Dendritic cell treated with granulocyte-macrophage colony-stimulating factor and Interleukin-4, amounts not matched to agents 40 ng/mL and 50 ng/mL, for 4 days (primary cell): ENCODE results near the gene CRLF2.
"Not testable (repeated sequence)": the region's sequence is repeated elsewhere in the genome, so short reads cannot be mapped to it uniquely, and the experiment has no call there.

ENCODE experiments used
- H3K27ac Mint-ChIP-seq: one replicate; pipeline ENCODE4 v1.8.0; 2022; ENCODE audit warnings: mild to moderate bottlenecking, mixed read lengths
- H3K27me3 Mint-ChIP-seq: one replicate; pipeline ENCODE4 v1.8.0; 2022; ENCODE audit warnings: mild to moderate bottlenecking, mixed read lengths
- H3K36me3 Mint-ChIP-seq: one replicate; pipeline ENCODE4 v1.8.0; 2022; ENCODE audit warnings: low read depth, mixed read lengths
- H3K4me1 Mint-ChIP-seq: one replicate; pipeline ENCODE4 v1.8.0; 2022; ENCODE audit warnings: low read depth, mixed read lengths
- H3K4me3 Mint-ChIP-seq: one replicate; pipeline ENCODE4 v1.8.0; 2022; ENCODE audit warnings: mild to moderate bottlenecking, moderate library complexity, mixed read lengths
- H3K9me3 Mint-ChIP-seq: one replicate; pipeline ENCODE4 v1.8.0; 2022; ENCODE audit warnings: mixed read lengths
- intact Hi-C: fragments of 100-400 bp; cut with micrococcal nuclease; formaldehyde crosslinking; loops from one replicate; pipeline ENCODE4 v1.15.0; 2022

CRLF2 gene

DNA sequence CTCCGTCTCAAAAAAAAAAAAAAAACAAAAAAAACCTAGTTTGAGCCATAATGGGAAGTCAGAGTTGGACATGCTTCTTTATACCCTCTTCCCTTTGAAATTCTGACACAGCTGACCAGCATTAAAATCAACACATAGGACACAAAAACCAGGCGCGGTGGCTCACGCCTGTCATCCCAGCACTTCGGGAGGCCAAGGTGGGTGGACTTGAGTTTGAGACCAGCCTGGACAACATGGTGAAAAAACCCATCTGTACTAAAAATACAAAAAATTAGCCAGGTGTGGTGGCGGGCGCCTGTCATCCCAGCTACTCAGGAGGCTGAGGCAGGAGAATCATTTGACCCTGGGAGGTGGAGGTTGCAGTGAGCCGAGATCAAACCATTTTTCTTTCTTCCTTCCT lies 20.3 kb downstream of the CRLF2 start:
- H3K4me1 Mint-ChIP-seq, H3K27me3 Mint-ChIP-seq, H3K4me3 Mint-ChIP-seq, H3K36me3 Mint-ChIP-seq, H3K9me3 Mint-ChIP-seq, H3K27ac Mint-ChIP-seq, intact Hi-C loops: not testable (repeated sequence)

DNA sequence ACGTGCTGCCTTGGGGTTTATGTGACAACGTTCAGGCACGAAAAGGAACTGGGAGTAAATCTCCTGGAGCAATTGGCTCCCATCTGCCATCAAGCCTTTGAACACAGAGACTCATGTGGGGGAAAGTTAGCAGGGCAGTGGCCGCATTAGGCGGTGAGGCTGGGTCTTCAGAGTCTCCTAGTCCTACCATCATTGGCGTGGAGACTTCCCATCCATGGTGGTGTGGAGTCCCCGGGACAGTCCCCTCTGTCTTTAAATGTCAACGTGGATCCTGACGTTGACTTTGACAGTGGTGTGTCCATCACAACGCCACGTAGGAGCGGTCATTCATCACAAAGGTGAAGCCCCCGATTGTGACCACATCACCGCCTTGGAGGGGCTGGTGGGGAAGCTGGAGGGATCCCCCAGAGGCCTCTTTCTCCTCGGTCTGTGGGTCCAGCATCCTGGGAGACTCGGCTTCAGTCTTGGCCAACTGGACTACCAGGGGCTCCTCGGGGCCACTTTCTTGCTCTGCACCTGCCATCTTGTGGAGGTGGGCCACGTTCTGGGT lies 21.8 kb downstream of the CRLF2 start:
- no peaks in the 10 kb centered on the region for H3K27me3 Mint-ChIP-seq
- no peak overlapping the region for H3K4me3 Mint-ChIP-seq
- intact Hi-C loops = no loop called here
- H3K4me1 Mint-ChIP-seq = no peaks in the 10 kb centered on the region
- no peak overlapping the region for H3K27ac Mint-ChIP-seq
- H3K36me3 Mint-ChIP-seq = no peaks in the 10 kb centered on the region
- no peaks in the 10 kb centered on the region for H3K9me3 Mint-ChIP-seq

DNA sequence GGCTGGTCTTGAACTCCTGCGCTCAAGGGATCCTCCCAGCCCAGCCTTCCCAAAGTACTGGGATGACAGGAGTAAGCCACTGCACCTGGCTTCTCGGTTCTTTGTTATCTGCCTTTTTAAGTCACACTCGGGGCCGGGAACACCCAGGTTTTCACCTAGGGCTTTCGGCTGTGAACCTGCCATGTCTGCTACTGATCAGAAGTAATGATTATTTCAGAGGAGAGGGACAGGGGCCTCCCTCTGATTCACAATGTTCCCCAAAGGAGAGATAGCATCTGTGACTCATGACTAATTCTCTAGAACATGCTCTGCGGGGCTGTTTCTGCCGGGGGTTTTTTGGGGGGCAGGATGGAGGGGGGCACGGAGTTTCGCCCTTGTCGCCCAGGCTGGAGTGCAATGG lies 26.9 kb downstream of the CRLF2 start:
- Mint-ChIP-seq H3K4me3 (no peak overlapping the region), H3K9me3 (no peaks in the 10 kb centered on the region), H3K4me1 (peaks cover 6% of the 10 kb centered on the region), H3K27ac (no peak overlapping the region), H3K36me3 (no peaks in the 10 kb centered on the region), H3K27me3 (no peaks in the 10 kb centered on the region)
- intact Hi-C loops = no loop called here

DNA sequence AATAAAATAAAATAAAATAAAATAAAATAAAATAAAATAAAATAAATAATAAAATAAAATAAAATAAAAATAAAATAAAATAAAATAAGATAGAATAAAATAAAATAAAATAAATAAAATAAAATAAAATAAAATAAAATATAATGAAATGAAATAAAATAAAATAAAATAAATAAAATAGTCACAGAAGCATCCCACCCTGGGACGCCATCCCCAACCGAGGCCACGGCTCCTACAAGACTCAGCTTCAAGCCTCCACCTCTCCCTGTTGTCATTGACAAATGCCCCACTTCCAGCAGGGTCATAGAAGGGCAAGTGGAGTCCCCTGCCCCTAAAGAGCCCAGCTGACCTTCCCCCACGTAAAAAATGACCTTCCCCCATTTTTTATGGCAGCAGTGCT lies 30.2 kb downstream of the CRLF2 start:
- H3K9me3 Mint-ChIP-seq = no peaks in the 10 kb centered on the region
- no peaks in the 10 kb centered on the region for H3K36me3 Mint-ChIP-seq
- H3K27ac Mint-ChIP-seq = no peak overlapping the region
- peaks cover 6% of the 10 kb centered on the region for H3K4me1 Mint-ChIP-seq
- H3K27me3 Mint-ChIP-seq = no peaks in the 10 kb centered on the region
- H3K4me3 Mint-ChIP-seq = no peak overlapping the region
- intact Hi-C loops = no loop called here

DNA sequence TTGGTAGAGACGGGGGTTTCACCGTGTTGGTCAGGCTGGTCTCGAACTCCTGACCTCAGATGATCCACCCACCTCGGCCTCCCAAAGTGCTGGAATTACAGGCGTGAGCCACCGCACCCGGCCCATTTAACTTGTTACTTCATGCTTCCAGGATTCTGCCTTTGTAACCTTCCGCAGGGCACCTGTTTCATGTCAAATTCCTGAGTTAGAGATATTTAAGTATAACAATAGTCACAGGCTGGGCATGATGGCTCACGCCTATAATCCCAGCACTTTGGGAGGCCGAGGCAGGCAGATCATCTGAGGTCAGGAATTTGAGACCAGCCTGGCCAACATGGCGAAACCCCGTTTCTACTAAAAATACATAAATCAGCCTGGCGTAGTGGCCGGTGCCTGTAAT lies 30.8 kb downstream of the CRLF2 start:
- H3K9me3 Mint-ChIP-seq, intact Hi-C loops, H3K4me1 Mint-ChIP-seq, H3K36me3 Mint-ChIP-seq, H3K27me3 Mint-ChIP-seq, H3K27ac Mint-ChIP-seq, H3K4me3 Mint-ChIP-seq: not testable (repeated sequence)

DNA sequence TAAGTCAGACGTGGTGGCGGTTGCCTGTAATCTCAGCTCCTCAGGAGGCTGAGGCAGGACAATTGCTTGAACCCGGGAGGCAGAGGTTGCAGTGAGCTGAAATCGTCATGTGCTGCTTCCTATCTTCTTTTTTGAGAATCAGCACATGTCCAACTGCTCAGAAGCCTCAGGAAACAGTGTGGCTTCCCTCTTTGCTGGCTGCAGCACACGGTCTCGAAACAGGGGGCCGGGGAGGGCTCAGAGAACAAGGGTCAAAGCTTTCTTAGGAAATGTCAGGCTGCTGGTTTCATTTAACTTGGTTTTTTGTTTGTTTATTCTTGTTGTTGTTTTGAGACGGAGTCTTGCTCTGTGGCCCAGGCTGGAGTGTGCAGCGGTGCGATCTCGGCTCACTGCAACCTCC lies 31.3 kb downstream of the CRLF2 start:
- no peaks in the 10 kb centered on the region for H3K27me3 Mint-ChIP-seq
- H3K4me3 Mint-ChIP-seq = no peak overlapping the region
- H3K27ac Mint-ChIP-seq = no peak overlapping the region
- intact Hi-C loops = no loop called here
- no peaks in the 10 kb centered on the region for H3K9me3 Mint-ChIP-seq
- H3K4me1 Mint-ChIP-seq = peaks cover 6% of the 10 kb centered on the region
- H3K36me3 Mint-ChIP-seq = no peaks in the 10 kb centered on the region

DNA sequence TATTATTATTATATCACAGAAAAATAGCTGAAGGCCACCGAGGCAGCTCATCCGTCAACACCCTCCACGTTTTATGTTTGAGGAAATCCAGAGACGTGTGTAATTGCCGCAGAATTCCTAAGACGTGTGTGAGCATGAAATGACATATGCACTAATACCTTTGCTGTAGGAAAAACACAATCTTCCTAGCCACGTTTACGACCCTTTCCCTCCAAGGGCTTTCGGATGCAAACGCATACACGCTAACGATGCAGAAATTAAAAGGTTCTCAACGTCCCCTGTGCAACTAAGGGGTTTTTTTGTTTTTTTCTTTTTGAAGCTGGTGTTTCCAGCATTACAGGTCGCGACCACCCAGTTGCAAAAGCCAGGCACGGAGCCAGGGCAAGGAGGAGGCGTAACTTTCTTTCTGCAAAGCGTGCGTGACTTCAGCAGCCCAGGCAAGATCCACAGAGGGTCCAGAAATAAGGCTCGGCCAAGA lies 33.8 kb downstream of the CRLF2 start:
- Mint-ChIP-seq H3K4me3 (no peak overlapping the region), H3K27me3 (no peaks in the 10 kb centered on the region), H3K4me1 (peaks cover 6% of the 10 kb centered on the region), H3K9me3 (no peaks in the 10 kb centered on the region), H3K27ac (no peak overlapping the region), H3K36me3 (no peaks in the 10 kb centered on the region)
- intact Hi-C loops = no loop called here

DNA sequence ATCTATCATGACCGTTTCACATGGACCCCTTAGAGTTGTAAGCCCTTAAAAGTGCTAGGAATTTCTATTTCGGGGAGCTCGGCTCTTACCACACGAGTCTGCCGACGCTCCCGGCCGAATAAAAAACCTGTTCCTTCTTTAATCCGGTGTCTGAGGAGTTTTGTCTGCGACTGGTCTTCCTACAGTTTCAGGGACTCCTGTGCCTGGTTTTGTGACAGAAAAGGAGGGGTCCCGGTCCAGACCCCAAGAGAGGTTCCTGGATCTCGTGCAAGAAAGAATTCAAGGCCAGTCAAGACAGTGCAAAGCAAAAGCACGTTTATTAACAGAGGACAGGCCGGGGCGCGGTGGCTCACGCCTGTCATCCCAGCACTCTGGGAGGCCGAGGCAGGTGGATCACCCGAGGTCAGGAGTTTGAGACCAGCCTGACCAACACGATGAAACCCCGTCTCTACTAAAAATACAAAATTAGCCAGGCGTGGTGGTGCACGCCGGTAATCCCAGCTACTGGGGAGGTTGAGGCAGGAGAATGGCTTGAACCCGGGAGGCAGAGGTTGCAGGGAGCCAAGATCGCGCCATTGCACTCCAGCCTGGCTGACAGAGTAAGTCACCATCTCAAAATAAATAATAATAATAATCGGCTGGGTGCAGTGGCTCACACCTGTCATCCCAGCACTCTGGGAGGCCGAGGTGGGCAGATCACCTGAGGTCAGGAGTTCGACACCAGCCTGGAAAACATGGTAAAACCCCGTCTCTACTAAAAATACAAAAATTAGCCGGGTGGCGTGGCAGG lies 35.7 kb downstream of the CRLF2 start:
- peaks cover 11% of the 10 kb centered on the region for H3K4me1 Mint-ChIP-seq
- H3K9me3 Mint-ChIP-seq, H3K27ac Mint-ChIP-seq, H3K36me3 Mint-ChIP-seq, H3K27me3 Mint-ChIP-seq, H3K4me3 Mint-ChIP-seq, intact Hi-C loops: not testable (repeated sequence)

DNA sequence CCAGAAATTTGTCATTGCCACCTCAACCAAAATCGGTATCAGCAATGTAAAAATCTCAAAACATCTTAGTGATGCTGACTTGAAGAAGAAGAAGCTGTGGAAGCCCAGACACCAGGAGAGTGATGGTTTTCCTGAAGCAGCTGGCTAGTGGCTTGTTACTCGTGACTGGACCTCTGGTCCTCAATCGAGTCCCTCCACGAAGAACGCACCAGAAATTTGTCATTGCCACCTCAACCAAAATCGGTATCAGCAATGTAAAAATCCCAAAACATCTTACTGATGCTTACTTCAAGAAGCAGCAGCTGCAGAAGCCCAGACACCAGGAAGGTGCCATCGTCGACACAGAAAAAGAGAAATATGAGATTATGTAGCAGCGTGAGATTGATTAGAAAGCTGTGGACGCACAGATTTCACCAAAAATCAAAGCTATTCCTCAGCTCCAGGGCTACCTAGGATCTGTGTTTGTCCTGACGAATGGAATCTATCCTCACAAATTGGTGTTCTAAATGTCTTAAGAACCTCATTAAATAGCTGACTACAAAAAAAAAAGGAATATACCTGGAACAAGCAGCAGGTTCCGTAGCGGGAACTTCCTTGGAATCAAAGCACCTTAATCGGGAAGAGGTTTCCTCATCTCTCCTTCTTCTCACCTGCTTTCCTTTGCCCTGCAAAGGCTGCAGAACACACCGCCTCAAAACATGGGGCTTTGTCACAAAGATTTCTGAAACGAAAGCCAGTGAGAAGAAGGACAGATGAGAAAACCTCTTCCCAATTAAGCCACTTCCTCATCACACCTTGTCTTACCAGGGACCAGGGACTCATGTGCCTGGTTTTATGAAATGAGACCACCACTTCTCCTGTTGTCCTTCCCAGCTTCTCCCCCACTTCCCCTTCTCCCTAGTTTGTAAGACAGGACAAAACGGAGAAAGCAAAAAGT lies 37.6 kb downstream of the CRLF2 start:
- H3K4me1 Mint-ChIP-seq, H3K4me3 Mint-ChIP-seq, H3K27me3 Mint-ChIP-seq, H3K36me3 Mint-ChIP-seq, H3K27ac Mint-ChIP-seq, intact Hi-C loops, H3K9me3 Mint-ChIP-seq: not testable (repeated sequence)

DNA sequence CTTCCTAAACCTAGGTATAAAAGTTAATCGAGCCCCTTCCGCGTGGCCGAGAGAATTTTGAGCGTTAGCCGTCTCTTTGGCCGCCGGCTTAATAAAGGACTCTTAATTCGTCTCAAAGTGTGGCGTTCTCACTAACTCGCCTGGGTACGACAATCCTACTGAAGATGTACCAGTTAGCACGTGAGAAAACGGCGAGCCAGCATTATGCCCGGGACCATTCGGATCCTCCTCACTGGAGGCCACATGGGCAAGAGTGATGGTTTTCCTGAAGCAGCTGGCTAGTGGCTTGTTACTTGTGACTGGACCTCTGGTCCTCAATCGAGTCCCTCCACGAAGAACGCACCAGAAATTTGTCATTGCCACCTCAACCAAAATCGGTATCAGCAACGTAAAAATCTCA lies 39.0 kb downstream of the CRLF2 start:
- H3K27me3 Mint-ChIP-seq, H3K36me3 Mint-ChIP-seq, H3K27ac Mint-ChIP-seq, H3K4me3 Mint-ChIP-seq, intact Hi-C loops, H3K4me1 Mint-ChIP-seq, H3K9me3 Mint-ChIP-seq: not testable (repeated sequence)

DNA sequence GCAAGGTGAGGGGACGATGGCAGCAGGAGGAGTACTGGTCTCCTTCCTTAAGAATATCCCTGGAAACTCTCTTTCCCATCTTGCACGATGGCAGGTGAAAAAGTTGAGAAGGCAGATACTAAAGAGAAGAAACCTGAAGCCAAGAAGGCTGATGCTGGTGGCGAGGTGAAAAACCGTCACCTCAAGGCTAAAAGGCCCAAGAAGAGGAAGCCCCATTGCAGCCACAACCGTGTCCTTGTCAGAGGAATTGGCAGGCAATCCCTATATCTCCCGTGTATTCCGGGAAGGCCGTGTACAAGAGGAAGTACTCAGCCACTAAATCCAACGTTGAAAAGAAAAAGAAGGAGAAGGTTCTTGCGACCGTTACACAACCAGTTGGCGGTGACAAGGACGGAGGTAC lies 40.0 kb downstream of the CRLF2 start:
- H3K36me3 Mint-ChIP-seq = no peaks in the 10 kb centered on the region
- peaks cover 3% of the 10 kb centered on the region for H3K27me3 Mint-ChIP-seq
- intact Hi-C loops = no loop called here
- H3K9me3 Mint-ChIP-seq = no peaks in the 10 kb centered on the region
- peaks cover 5% of the 10 kb centered on the region for H3K4me1 Mint-ChIP-seq
- no peak overlapping the region for H3K27ac Mint-ChIP-seq
- H3K4me3 Mint-ChIP-seq = no peak overlapping the region

DNA sequence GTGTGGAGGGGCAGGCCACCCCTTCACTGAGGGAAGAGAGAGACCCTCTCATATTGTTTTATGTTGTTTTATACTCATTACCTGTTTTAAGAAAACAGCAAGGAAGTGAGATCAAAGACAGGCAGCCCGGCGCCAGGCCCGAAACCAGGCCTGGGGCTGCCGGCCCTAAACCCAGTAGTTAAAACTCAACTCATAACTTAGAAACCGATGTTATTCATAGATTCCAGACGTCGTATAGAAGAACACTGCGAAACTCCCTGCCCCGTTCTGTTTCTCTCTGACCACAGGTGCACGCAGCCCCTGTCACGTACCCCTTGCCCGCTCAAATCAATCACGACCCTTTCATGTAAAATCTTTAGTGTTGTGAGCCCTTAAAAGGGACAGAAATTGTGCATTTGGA lies 40.5 kb downstream of the CRLF2 start:
- H3K4me3 Mint-ChIP-seq, H3K27ac Mint-ChIP-seq, intact Hi-C loops, H3K4me1 Mint-ChIP-seq, H3K27me3 Mint-ChIP-seq, H3K36me3 Mint-ChIP-seq, H3K9me3 Mint-ChIP-seq: not testable (repeated sequence)

DNA sequence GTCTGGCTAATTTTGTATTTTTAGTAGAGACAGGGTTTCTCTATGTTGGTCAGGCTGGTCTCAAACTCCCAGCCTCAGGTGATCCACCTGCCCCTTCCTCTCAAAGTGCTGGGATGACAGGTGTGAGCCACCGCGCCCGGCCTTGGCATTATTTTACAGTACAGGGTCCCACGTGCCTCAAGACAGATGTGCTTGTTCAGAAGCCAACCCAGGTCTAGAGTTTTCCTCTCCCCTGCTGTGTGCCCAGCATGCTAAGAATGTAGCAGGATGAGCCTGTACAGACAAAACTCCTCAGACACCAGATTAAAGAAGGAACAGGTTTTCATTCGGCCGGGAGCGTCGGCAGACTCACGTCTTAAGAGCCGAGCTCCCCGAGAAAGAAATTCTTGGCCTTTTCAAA lies 42.2 kb downstream of the CRLF2 start:
- Mint-ChIP-seq H3K27me3 (peaks cover 3% of the 10 kb centered on the region), H3K36me3 (no peaks in the 10 kb centered on the region), H3K4me3 (no peak overlapping the region), H3K27ac (no peak overlapping the region), H3K9me3 (no peaks in the 10 kb centered on the region), H3K4me1 (peaks cover 5% of the 10 kb centered on the region)
- intact Hi-C loops = no loop called here

DNA sequence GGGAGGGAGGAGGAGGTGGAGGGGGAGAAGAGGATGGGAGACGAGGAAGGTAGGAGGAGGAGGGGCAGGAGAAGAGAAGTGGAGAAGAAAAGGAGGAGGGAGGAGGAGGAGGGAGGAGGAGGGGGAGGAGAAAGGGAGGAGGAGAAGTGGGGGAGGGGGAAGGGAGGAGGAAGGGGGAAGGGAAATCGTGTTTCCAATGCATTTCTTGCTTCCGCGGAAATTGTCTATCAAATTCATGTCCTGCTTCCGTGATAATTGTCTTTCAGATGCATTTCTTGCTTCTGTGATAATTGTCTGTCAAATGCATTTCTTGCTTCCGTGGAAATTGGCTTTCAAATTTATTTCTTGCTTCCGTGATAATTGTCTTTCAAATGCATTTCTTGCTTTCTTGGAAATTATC lies 43.3 kb downstream of the CRLF2 start:
- Mint-ChIP-seq H3K4me1 (peaks cover 5% of the 10 kb centered on the region), H3K4me3 (no peak overlapping the region), H3K9me3 (no peaks in the 10 kb centered on the region), H3K27ac (no peak overlapping the region), H3K27me3 (peaks cover 3% of the 10 kb centered on the region), H3K36me3 (no peaks in the 10 kb centered on the region)
- intact Hi-C loops = no loop called here
